Tibial artery (tissue), 4 donors: ENCODE measurements around the gene RET.

Source experiments
- DNase-seq, 2 donors: peaks; one replicate each; pipeline ENCODE4 v3.0.0-alpha.2; 2019
- H3K27ac ChIP-seq, 2 donors: fragments of 200-600 bp; sonication (generic) in 1 of 2; 1 replicate in 1 of 2; 2 replicates in 1 of 2; pipeline ENCODE4 v1.5.1; 2018 to 2019; ENCODE audit warnings: mild to moderate bottlenecking in 1 of 2
- H3K27me3 ChIP-seq, 2 donors: fragments of 200-600 bp; sonication (generic) in 1 of 2; one replicate each; pipeline versions ENCODE4 v1.5.1 to v1.6.0; 2016 to 2019
- H3K36me3 ChIP-seq, 3 donors: fragments of 200-600 bp; sonication (generic) in 2 of 3; one replicate each; pipeline ENCODE4 v1.5.1; 2016 to 2019; ENCODE audit warnings: mild to moderate bottlenecking in 2 of 3
- H3K4me1 ChIP-seq, 4 donors: fragments of 200-600 bp; sonication (generic) in 2 of 4; 1 replicate in 3 of 4; 2 replicates in 1 of 4; pipeline ENCODE4 v1.5.1; 2016 to 2019
- H3K4me3 ChIP-seq, 2 donors: fragments of 200-600 bp; sonication (generic) in 1 of 2; 1 replicate in 1 of 2; 2 replicates in 1 of 2; pipeline ENCODE4 v1.5.1; 2018 to 2019; ENCODE audit warnings: mild to moderate bottlenecking in 2 of 2
- H3K9me3 ChIP-seq, 3 donors: fragments of 200-600 bp; sonication (generic) in 1 of 3; one replicate each; pipeline ENCODE4 v1.5.1; 2016 to 2019
- intact Hi-C: fragments of 100-400 bp; cut with DNase I; formaldehyde crosslinking; loops from one replicate; pipeline ENCODE4 v1.15.0; 2023; ENCODE audit warnings: low total_unique reads
- TF ChIP-seq, protein P1 (sequence below), 2 experiments: fragments of 200-600 bp in 1 of 2; fragments of 450-650 bp in 1 of 2; IDR thresholded peaks; one replicate each; pipeline ENCODE4 v1.5.1; 2017 to 2019; ENCODE audit warnings: antibody characterized with exemption in 2 of 2, mild to moderate bottlenecking in 1 of 2, moderate library complexity in 1 of 2

The RET gene

GRCh38 chr10:43105956-43106229 is 29.0 kb downstream of the RET start:
- peaks cover 0 to 15% (median 11%) of the 10 kb centered on the region in 4 donors for H3K4me1 ChIP-seq
- no peaks in the 10 kb centered on the region for H3K36me3 ChIP-seq
- TF ChIP-seq, protein P1, sequence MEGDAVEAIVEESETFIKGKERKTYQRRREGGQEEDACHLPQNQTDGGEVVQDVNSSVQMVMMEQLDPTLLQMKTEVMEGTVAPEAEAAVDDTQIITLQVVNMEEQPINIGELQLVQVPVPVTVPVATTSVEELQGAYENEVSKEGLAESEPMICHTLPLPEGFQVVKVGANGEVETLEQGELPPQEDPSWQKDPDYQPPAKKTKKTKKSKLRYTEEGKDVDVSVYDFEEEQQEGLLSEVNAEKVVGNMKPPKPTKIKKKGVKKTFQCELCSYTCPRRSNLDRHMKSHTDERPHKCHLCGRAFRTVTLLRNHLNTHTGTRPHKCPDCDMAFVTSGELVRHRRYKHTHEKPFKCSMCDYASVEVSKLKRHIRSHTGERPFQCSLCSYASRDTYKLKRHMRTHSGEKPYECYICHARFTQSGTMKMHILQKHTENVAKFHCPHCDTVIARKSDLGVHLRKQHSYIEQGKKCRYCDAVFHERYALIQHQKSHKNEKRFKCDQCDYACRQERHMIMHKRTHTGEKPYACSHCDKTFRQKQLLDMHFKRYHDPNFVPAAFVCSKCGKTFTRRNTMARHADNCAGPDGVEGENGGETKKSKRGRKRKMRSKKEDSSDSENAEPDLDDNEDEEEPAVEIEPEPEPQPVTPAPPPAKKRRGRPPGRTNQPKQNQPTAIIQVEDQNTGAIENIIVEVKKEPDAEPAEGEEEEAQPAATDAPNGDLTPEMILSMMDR (IDR thresholded peaks at IDR 0.05) = no peak
- H3K27ac ChIP-seq = no peak overlapping the region
- DNase-seq = no peak
- intact Hi-C loops = loop anchor here (5.0 kb wide), 1 partner anchor 239 kb away; no protein-coding TSS in a partner anchor
- no peak overlapping the region for H3K4me3 ChIP-seq
- H3K27me3 ChIP-seq = peaks cover 0 to 37% of the 10 kb centered on the region in 2 donors
- no peaks in the 10 kb centered on the region for H3K9me3 ChIP-seq

DNA sequence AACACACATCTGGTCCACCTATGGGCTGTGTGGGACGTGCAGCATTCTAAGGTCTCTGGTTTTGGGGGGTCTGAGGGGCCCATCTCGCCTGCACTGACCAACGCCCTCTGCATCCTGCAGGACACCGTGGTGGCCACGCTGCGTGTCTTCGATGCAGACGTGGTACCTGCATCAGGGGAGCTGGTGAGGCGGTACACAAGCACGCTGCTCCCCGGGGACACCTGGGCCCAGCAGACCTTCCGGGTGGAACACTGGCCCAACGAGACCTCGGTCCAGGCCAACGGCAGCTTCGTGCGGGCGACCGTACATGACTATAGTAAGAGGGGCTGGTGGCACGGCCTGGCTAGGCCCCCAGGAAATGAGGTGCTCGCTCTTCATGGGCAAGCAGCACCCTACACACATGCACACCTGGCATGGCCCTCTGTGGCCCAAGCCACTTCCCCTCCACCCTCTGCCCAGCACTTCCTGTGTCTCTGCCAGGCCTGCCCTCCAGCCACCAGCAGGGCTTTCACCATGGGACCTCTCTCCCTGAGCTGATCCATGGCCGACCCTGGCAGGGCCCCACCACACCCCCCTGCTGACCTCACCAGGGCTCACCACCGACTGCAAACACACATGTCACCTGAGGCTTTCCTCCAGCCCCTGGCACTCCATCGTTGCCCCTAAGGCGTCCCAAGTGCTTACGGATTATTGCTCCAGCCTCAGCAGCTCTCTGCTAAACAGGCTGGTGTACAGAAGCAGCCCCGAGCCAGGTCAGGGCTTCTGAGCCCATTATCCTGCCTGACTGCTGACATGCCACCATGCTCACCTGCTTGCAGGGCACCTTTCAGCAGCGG is 29.6 kb downstream of the RET start:
- H3K27me3 ChIP-seq = peaks cover 0 to 32% of the 10 kb centered on the region in 2 donors
- no peaks in the 10 kb centered on the region for H3K36me3 ChIP-seq
- peaks cover 0 to 15% (median 11%) of the 10 kb centered on the region in 4 donors for H3K4me1 ChIP-seq
- TF ChIP-seq, protein P1 (IDR thresholded peaks at IDR 0.05) = no peak
- H3K4me3 ChIP-seq = no peak overlapping the region
- intact Hi-C loops = loop anchor here (5.0 kb wide), 1 partner anchor 239 kb away; no protein-coding TSS in a partner anchor
- no peak overlapping the region for H3K27ac ChIP-seq
- no peaks in the 10 kb centered on the region for H3K9me3 ChIP-seq
- no peak for DNase-seq

- DNase-seq = no peak
- intact Hi-C loops = loop anchor here (5.0 kb wide), 1 partner anchor 242 kb away; no protein-coding TSS in a partner anchor
- no peaks in the 10 kb centered on the region for H3K36me3 ChIP-seq
- no peak overlapping the region for H3K4me3 ChIP-seq
- H3K27me3 ChIP-seq = peaks cover 0 to 11% of the 10 kb centered on the region in 2 donors
- TF ChIP-seq, protein P1 (IDR thresholded peaks at IDR 0.05) = no peak
- H3K9me3 ChIP-seq = no peaks in the 10 kb centered on the region
- H3K27ac ChIP-seq = no peak overlapping the region
- peaks cover 0 to 15% (median 11%) of the 10 kb centered on the region in 4 donors for H3K4me1 ChIP-seq
These were observed 32.1 kb downstream of the RET start for GRCh38 chr10:43108951-43109350.

GRCh38 chr10:43109671-43110249 is 32.9 kb downstream of the RET start:
- Histone ChIP-seq H3K4me1 (peaks cover 0 to 11% (median 7%) of the 10 kb centered on the region in 4 donors), H3K27ac (no peak overlapping the region), H3K27me3 (peaks cover 0 to 3% of the 10 kb centered on the region in 2 donors), H3K4me3 (no peak overlapping the region), H3K36me3 (no peaks in the 10 kb centered on the region), H3K9me3 (no peaks in the 10 kb centered on the region)
- intact Hi-C loops = loop anchor here (5.0 kb wide), 1 partner anchor 242 kb away; no protein-coding TSS in a partner anchor
- DNase-seq = no peak
- TF ChIP-seq, protein P1 (IDR thresholded peaks at IDR 0.05) = no peak

- H3K27ac ChIP-seq = no peak overlapping the region
These were observed 33.6 kb downstream of the RET start for GRCh38 chr10:43110338-43111071.

More at GRCh38 chr10:43110338-43111071, 33.6 kb downstream of the RET start:
- no peak for DNase-seq
- intact Hi-C loops = no loop called here
- no peak overlapping the region for H3K4me3 ChIP-seq
- H3K36me3 ChIP-seq = no peaks in the 10 kb centered on the region
- H3K4me1 ChIP-seq = peaks cover 0 to 4% (median under 1%) of the 10 kb centered on the region in 4 donors
- H3K9me3 ChIP-seq = no peaks in the 10 kb centered on the region
- no peaks in the 10 kb centered on the region for H3K27me3 ChIP-seq
- TF ChIP-seq, protein P1 (IDR thresholded peaks at IDR 0.05) = no peak
